GM12891 (cell line): ENCODE data around the gene VRK3.

ENCODE experiments used
- PAX5 ChIP-seq: IDR thresholded peaks from 2 replicates; pipeline ENCODE4 v1.6.1; 2011; ENCODE audit warnings: low read length, moderate library complexity, mild to moderate bottlenecking; ENCODE audit not compliant: insufficient read depth, severe bottlenecking
- POLR2A ChIP-seq: IDR thresholded peaks from 2 replicates; pipeline ENCODE4 v1.6.1; 2011; ENCODE audit warnings: low read depth, low read length, control low read depth
- POLR2AphosphoS5 ChIP-seq: IDR thresholded peaks from 2 replicates; pipeline ENCODE4 v1.6.1; 2011; ENCODE audit warnings: low read depth, low read length, control low read depth
- POU2F2 ChIP-seq: IDR thresholded peaks from 2 replicates; pipeline ENCODE4 v1.6.1; 2011; ENCODE audit warnings: low read depth, mild to moderate bottlenecking, control low read depth, low read length, moderate library complexity
- SPI1 ChIP-seq: IDR thresholded peaks from 2 replicates; pipeline ENCODE4 v1.6.1; 2011; ENCODE audit warnings: low read depth, low read length, control low read depth
- TAF1 ChIP-seq: IDR thresholded peaks from 2 replicates; pipeline ENCODE4 v1.6.1; 2011; ENCODE audit warnings: low read depth, low read length, control low read depth

- TF ChIP-seq SPI1 (no peak), POLR2AphosphoS5 (no peak), POLR2A (no peak), PAX5 (no peak), TAF1 (no peak), POU2F2 (no peak)
Observed at GRCh38 chr19:50007947-50008346, 17.2 kb downstream of the VRK3 start.
